OCI-LY7 (cell line): ENCODE measurements around the gene MPRIP. TPM values are rescaled to one million over a fixed set of nuclear protein-coding genes. Genes with fewer than 3 reads are reported as not detected.

Experiments
- BruUV-seq: library from RNA; stranded (reverse); fragments of 400-500 nt; replicated peaks from 2 replicates; lab custom pipeline; 2021; lab: Mats Ljungman, UMichigan
- CTCF ChIA-PET: fragments of 300-600 bp; sonication (Branson Sonifier 250); formaldehyde crosslinking; loops from one replicate; lab custom pipeline; 2022; ENCODE audit warnings: antibody characterized with exemption; ENCODE audit not compliant: unreplicated experiment; lab: Charles Lee
- POLR2A ChIA-PET: fragments of 300-600 bp; sonication (Branson Sonifier 250); formaldehyde crosslinking; loops from one replicate; lab custom pipeline; 2022; ENCODE audit warnings: antibody characterized with exemption; lab: Charles Lee
- DNase-seq: peaks from one replicate; pipeline ENCODE4 v3.0.0-alpha.2; 2015; ENCODE audit warnings: low spot score
- H2AFZ ChIP-seq: fragments of 200-600 bp; sonication (generic), shearing (Covaris generic); 2 replicates; pipeline ENCODE4 v1.6.1; 2014; ENCODE audit warnings: mild to moderate bottlenecking, antibody characterized with exemption, low read length, moderate library complexity
- H3K27ac ChIP-seq: fragments of 200-600 bp; sonication (generic); 2 replicates; pipeline ENCODE4 v1.5.1; 2014; ENCODE audit warnings: mixed run types, low read depth, mild to moderate bottlenecking, moderate library complexity, low read length, inconsistent platforms; ENCODE audit not compliant: poor library complexity, severe bottlenecking
- H3K36me3 ChIP-seq: fragments of 200-600 bp; sonication (generic); 2 replicates; pipeline ENCODE4 v1.6.1; 2014; ENCODE audit warnings: mild to moderate bottlenecking, antibody characterized with exemption, low read length, moderate library complexity, mixed read lengths; ENCODE audit not compliant: insufficient read depth
- H3K4me1 ChIP-seq: fragments of 200-600 bp; sonication (generic); 2 replicates; pipeline ENCODE4 v1.5.1; 2014; ENCODE audit warnings: mild to moderate bottlenecking, low read length; ENCODE audit not compliant: insufficient read depth, poor library complexity, severe bottlenecking
- H3K4me2 ChIP-seq: fragments of 200-600 bp; sonication (generic); 2 replicates; pipeline ENCODE4 v1.6.1; 2014; ENCODE audit warnings: mild to moderate bottlenecking, low read length
- H3K4me3 ChIP-seq: fragments of 200-600 bp; sonication (generic); 2 replicates; pipeline ENCODE4 v1.5.1; 2014; ENCODE audit warnings: mild to moderate bottlenecking, low read depth, low read length; ENCODE audit not compliant: poor library complexity, severe bottlenecking
- H3K79me2 ChIP-seq: fragments of 200-600 bp; sonication (generic); 2 replicates; pipeline ENCODE4 v1.6.1; 2016; ENCODE audit warnings: low read depth, mild to moderate bottlenecking, low read length, moderate library complexity, mixed read lengths; ENCODE audit not compliant: insufficient read depth
- H3K9me2 ChIP-seq: fragments of 200-600 bp; sonication (generic); 2 replicates; pipeline ENCODE4 v1.6.1; 2016; ENCODE audit warnings: mild to moderate bottlenecking, low read length, mixed read lengths; ENCODE audit not compliant: insufficient read depth
- H3K9me3 ChIP-seq: fragments of 200-600 bp; sonication (generic); 2 replicates; pipeline ENCODE4 v1.6.1; 2014; ENCODE audit warnings: mild to moderate bottlenecking, mixed run types, low read length, mixed read lengths
- H4K20me1 ChIP-seq: fragments of 200-600 bp; sonication (generic); 2 replicates; pipeline ENCODE4 v1.6.1; 2014; ENCODE audit warnings: mild to moderate bottlenecking, antibody characterized with exemption, low read length, moderate library complexity, mixed read lengths; ENCODE audit not compliant: insufficient read depth
- CTCF ChIP-seq: fragments of 200-600 bp; sonication (generic); conservative IDR thresholded peaks from 2 replicates; pipeline ENCODE4 v1.5.1; 2014; ENCODE audit warnings: mild to moderate bottlenecking, antibody characterized with exemption, low read length, moderate library complexity, mixed read lengths
- EZH2phosphoT487 ChIP-seq: fragments of 200-600 bp; sonication (generic); IDR thresholded peaks from 2 replicates; pipeline ENCODE4 v1.6.1; 2018; ENCODE audit warnings: low read depth, borderline replicate concordance, mild to moderate bottlenecking, mixed run types, antibody characterized with exemption, low read length, moderate library complexity, mixed read lengths
- intact Hi-C: fragments of 100-400 bp; cut with micrococcal nuclease; formaldehyde crosslinking; loops from one replicate; pipeline ENCODE4 v1.10.0; 2022; ENCODE audit not compliant: unreplicated experiment
- total RNA-seq, 2 experiments: library from RNA; depleted of rRNA in 1 of 2; stranded (reverse); fragments of >200 nt in 1 of 2; shearing (Covaris generic) in 1 of 2; gene quantifications; 2 replicates each; pipeline ENCODE4 v1.2.3, GENCODE V29; 2014 to 2022

MPRIP gene
- total RNA-seq, 2 experiments from 2014 or later = 73.3 to 109 TPM

GRCh38 chr17:17034026-17034425 lies 8.2 kb upstream of the MPRIP start:
- Histone ChIP-seq H3K9me2 (no peaks in the 10 kb centered on the region), H3K9me3 (no peaks in the 10 kb centered on the region), H3K4me3 (no peak overlapping the region), H3K79me2 (no peaks in the 10 kb centered on the region), H4K20me1 (no peaks in the 10 kb centered on the region), H2AFZ (no peak overlapping the region), H3K4me1 (peaks cover 5% of the 10 kb centered on the region), H3K36me3 (no peaks in the 10 kb centered on the region), H3K27ac (no peak overlapping the region), H3K4me2 (no peak overlapping the region)
- no peak for TF ChIP-seq CTCF
- no peak for TF ChIP-seq EZH2phosphoT487
- no peak for DNase-seq
- no TSS peak for BruUV-seq
- POLR2A ChIA-PET = no interaction called here
- CTCF ChIA-PET = no interaction called here
- intact Hi-C loops = no loop called here

- intact Hi-C loops = no loop called here
- Histone ChIP-seq H3K4me1 (peaks cover 5% of the 10 kb centered on the region), H2AFZ (no peak overlapping the region), H3K79me2 (no peaks in the 10 kb centered on the region), H4K20me1 (no peaks in the 10 kb centered on the region), H3K27ac (no peak overlapping the region), H3K9me2 (no peaks in the 10 kb centered on the region), H3K9me3 (no peaks in the 10 kb centered on the region), H3K4me3 (no peak overlapping the region), H3K36me3 (no peaks in the 10 kb centered on the region), H3K4me2 (no peak overlapping the region)
- no TSS peak for BruUV-seq
- TF ChIP-seq EZH2phosphoT487 (no peak), CTCF (no peak)
- ChIA-PET CTCF (no interaction called here), POLR2A (interaction anchor here (0.7 kb wide), 1 partner anchor 444 kb away, joined by 4 read pairs; no protein-coding TSS in a partner anchor)
- no peak for DNase-seq
These were observed 7.7 kb upstream of the MPRIP start for GRCh38 chr17:17034496-17035075.

GRCh38 chr17:17035490-17035889 lies 6.8 kb upstream of the MPRIP start:
- Histone ChIP-seq H3K4me2 (no peak overlapping the region), H2AFZ (no peak overlapping the region), H3K27ac (no peak overlapping the region), H3K9me2 (no peaks in the 10 kb centered on the region), H3K4me3 (no peak overlapping the region), H3K36me3 (no peaks in the 10 kb centered on the region), H4K20me1 (no peaks in the 10 kb centered on the region), H3K79me2 (no peaks in the 10 kb centered on the region), H3K9me3 (no peaks in the 10 kb centered on the region), H3K4me1 (peaks cover 5% of the 10 kb centered on the region)
- intact Hi-C loops = no loop called here
- ChIA-PET CTCF (no interaction called here), POLR2A (interaction anchor here (0.6 kb wide), 1 partner anchor 78 kb away, joined by 4 read pairs; no protein-coding TSS in a partner anchor)
- DNase-seq = no peak
- TF ChIP-seq CTCF (no peak), EZH2phosphoT487 (no peak)
- no TSS peak for BruUV-seq
